Erythroblast (primary cell): ENCODE data around the gene BUD23.

Experiments used
- GATA1 ChIP-seq: IDR thresholded peaks from 2 replicates; pipeline ENCODE4 v1.6.1; 2011; ENCODE audit warnings: low read depth, mild to moderate bottlenecking, control low read depth, low read length, moderate library complexity
- POLR2A ChIP-seq: IDR thresholded peaks from 2 replicates; pipeline ENCODE4 v1.6.1; 2011; ENCODE audit warnings: mild to moderate bottlenecking, low read length

DNA sequence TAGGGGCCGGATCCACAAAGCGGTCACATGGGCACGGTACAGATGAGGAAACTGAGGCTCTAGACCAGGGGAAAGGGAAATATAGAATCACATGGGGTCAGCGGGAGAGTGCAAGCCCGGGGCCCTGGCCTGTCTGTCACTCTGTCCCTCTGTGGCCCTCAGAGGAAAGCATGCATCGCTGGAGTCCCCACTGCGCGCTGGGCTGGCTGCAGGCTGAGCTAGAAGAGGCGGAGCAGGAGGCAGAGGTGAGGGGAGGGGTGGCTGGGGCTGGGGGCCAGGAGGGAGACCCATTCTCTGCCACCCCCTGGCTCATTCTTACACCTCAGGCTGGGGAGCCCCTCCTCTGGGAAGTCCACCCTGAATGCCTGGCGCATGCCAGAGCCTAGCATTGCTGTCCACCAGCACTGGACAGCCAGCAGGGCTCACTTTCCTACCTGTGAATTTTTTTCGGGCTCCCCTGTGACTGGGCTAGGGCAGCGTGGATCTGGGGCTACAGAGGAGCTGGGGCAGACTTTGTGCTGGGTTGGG lies 13.5 kb upstream of the BUD23 start:
- TF ChIP-seq POLR2A = no peak
- TF ChIP-seq GATA1 = no peak
